Dermis blood vessel endothelial cell (primary cell): Measurements from ENCODE around the gene C2orf81. TPM values are rescaled to one million over a fixed set of nuclear protein-coding genes. Genes with fewer than 3 reads are reported as not detected.
"Not testable (repeated sequence)": the region's sequence is repeated elsewhere in the genome, so short reads cannot be mapped to it uniquely, and the experiment has no call there.

Source experiments
- DNase-seq: peaks from one replicate; pipeline ENCODE4 v3.0.0; 2010
- total RNA-seq: library from RNA; depleted of rRNA; stranded (reverse); fragments of >200 nt; gene quantifications from 2 replicates; pipeline ENCODE4 v1.2.3, GENCODE V29; 2014

C2orf81 gene
- total RNA-seq, 1 donor from 2014 or later: 0.17 TPM

DNA sequence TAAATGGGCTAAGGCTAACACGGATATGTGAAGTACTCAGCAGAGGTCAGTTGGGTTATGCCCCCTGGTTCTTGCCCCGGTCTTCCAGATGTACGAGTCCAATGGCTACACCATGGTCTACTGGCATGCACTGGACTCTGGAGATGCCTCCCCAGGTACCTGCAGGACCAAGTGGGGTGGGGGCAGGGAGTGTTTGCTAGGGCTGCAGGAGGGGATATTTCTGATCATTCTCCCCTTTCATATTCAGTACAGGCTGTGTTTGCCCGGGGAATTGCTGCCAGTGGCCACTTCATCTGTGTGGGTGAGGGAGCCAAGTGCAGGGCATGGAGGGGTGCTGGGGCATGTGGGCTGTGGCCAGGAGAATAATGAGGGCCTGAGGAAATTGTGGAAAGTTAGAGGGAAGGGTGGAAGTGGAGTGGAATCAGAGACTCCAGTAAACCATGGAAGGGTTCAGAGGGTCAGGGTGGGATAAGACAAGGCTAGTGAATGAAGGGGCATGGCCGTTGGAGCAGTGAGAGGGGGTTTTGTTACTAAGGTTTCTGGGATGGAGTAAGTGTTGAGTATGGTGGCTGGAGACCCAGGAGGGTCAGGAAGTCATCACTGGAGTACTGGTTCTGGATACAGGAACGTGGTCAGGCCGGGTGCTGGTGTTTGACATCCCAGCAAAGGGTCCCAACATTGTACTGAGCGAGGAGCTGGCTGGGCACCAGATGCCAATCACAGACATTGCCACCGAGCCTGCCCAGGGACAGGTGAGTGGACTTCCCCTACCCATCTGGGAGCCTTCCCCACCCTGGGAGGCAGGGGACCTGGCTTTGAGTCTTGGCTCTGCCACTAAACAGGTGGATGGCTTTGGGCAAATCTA is 2.0 kb upstream of the C2orf81 start:
- no peak for DNase-seq

DNA sequence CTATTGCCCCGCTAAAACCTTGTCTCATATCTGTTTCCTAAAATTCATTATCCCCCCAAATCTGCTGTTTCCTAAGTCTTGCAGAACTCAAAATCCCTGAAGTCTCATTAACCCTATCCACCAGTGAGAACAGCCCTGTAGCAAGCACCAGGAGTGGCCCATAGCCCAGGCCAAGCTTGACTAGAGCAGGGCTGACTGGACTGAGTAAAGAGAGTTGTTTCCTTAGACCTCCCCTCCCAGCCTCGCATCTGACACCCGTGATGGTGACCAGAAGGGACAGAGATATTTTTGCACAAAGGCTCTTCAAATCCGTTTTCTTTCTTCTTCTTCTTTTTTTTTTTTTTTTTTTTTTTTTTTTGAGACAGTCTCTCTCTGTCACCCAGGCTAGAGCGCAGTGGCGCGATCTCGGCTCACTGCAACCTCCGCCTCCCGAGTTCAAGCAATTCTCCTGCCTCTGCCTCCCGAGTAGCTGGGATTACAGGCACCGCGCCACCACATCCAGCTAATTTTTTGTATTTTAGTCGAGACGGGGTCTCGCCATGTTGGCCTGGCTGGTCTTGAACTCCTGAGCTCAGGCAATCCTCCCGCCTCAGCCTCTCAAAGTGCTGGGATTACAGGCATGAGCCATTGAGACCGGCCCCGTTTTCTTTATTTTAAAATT is 846 bp downstream of the C2orf81 start:
- not testable (repeated sequence) for DNase-seq

DNA sequence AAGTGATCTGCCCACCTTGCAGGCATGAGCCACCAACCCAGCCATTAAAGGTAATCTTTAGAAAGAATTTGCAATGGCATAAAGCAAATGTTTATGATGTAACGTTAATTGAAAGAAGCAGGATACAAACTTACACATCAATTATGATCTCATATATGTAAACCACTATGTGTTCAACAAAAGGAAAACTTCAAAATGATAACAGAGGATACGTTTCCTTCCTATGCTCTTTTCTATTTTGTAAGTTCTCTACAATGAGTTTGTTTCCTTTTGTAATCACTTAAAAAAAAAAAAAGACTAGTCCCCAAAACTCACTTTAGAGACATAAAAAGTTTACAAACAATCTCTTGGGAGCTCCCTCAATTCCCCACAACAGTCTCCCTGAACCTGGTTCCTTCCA is 1.4 kb downstream of the C2orf81 start:
- no peak for DNase-seq

DNA sequence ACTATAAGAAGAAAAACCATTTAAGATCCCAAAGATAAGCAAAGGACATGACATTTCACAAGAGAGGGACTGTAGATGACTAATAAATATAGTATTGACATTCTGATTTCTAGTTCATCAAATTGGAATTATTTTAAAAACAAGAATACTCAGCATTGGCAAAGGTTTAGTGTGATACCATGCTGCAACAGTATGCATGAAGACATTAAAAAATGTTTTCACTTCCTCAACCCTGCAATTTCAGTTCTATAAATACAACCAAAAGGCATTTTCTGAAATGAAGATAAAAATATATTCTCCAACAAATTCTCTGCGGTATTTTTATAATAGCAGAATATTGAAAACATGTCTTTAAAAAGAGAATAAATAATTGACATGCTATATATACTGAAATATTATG is 2.1 kb downstream of the C2orf81 start:
- DNase-seq: no peak

DNA sequence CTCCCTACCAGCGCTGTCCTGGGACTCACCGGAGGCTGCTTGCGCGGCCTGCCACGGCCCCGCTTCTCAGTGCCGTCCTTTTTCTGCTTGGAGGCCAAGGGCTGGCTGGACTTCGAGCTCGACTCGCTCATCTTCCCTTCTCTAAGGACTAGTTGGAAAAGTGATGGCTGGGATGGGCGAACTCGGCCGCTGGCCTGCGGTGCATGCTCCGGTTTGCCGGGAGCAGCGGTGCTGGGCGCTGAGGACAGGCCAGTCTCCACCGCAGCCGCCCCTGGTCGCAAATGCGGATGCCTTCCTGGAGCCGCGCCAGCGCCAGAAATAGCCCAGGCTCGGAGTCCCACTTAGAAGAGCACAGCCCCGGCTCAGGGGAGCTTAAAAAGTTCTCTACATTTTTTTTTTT is 3.1 kb downstream of the C2orf81 start:
- no peak for DNase-seq

DNA sequence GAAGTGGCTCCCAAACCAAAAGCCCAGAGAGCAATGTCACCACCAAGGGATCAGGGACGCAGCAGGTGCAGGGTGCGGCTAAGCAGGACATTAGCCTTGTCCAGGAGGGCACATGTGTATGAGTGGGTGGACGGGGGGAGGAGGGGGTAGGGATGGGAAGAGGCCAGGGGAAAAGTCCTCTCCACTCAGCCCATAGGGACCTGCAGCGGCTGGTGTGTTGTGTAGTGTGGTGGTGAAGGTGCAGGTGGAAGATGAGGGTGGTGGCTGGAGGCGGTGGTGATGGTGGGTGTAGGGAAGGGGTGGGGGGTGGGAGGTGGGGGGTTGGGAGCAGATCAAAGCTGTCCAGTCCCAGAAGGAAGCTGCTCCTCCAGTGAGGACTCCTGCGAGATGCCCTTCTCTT is 3.7 kb downstream of the C2orf81 start:
- no peak for DNase-seq

DNA sequence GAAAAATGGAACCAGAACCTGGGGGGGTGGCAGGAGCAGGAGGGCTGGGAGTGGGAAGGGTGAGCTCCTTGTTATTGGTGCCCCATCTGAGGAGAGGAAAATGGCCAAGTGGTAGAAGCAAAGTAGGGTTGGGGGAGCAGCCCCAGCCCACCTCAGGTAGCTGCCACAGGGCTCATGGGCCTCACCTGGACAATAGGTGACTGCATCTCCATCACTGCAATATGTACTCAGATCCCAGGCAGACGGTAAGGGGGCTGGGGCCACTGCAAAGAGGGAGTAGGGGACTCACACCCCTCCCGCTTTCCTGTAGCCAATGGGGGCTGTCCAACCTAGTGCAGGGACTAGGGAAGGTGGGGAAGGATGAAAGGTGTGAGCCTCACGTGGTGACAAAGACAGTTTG is 4.2 kb downstream of the C2orf81 start:
- no peak for DNase-seq

DNA sequence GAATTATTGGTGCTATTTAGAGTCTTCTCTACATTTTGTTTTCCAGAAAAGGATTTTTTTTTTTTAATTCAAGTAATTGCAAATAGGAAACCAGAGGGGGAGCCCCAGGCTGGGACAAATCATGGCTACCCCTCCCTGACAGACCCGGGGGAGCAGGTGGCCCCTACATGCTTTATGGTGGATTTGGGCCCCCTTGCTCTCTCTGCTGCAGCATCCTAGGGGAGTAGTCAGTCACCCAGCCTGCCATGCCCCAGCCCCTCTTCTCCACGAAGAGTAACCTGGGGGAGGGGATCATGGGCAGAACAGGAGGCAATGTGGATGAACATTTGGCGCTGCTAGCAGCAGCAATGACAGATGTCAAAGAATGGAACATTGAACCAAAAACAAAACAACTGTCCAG is 4.6 kb downstream of the C2orf81 start:
- DNase-seq: no peak

DNA sequence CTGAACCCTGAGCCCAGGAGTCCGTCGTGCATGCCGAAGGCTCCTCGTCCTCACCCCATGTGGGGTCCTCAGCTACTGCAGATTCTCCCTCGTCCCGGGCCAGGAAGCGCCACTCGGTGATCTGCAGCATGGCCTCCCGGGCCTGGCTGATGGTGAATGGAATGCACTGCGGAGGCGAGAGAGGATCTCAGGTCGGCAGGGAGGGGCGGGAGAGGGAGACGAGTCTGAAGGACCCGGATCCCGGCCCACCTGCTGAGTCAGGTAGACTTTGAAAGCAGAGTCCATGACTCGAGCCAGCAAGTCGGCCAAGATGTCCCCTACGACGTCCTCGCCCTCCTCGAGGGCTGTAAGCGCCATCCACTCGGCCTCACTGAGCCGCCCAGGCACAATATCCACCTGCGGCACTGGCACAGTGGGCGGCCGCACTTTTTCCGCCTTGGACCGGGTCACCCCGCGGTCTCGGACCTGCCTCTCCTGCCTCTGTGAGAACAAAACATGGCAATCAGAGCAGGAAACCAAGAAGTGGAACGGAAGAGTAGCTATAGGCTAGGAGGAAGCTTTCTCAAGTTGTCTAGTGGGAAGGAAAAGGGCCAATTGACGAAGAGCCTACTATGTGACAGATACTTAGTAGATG is 5.5 kb downstream of the C2orf81 start:
- DNase-seq: no peak

DNA sequence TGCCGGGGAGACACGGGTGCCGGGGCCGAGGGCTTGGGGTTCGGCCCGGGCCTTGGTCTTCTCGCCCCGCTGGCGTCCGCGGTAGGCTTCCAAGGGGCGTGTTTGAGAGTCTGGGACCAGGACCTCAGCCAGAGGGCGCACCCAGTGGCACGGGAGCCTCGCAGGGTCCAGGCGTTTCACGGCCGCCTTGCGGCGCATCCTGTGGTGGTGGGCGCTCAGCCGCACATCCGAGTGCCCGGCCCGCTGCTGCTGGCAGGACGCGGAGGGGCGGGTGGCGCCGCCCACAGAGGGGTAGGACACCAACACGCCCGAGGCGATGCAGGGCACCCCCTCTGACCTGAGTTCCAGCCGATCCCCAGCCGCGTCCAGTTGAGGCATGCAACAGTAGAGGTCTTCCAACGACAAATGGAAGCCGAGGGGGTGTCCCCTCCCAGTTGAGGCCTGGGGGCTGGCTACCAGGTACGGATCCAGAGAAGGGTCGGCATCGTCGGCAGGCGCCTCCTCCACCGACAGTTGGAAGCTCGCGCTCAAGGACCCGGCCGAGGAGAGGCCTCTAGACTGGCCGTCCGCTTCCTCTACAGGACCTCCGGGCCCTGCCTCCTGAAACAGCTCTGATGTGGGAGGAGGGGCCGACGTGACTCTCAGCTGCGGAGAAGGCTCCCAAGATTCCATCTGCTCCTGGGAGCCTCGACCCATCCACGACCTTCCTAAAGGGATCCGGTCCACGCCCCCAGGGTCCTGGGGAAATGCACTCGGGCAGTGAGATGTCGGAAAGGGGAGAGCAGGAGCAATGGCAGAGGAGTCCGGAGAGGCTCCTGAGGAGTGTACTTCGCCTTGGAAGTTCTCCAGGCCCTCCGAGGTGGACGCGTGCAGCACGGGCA is 6.3 kb downstream of the C2orf81 start:
- peak; percentile 33 for DNase-seq

DNA sequence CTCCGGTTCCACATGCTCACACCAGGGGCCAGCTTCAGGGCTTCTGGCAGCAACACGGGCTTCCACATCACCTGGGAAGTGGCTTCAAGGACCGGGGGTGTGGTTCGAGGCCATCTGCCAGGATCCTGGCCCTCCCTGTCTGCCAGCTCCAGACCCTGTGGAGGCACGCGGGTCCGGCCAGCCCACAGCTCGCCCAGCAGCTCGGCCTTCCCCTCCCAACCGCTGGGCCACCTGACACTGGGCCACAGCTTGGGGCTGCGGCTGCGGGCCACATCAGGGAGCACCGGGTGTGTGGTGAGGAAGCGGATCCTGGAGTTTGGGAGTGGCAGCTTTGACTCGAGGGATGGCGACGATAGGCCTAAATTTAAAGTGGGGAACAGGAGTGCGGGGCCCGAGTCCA is 7.0 kb downstream of the C2orf81 start:
- DNase-seq: no peak

DNA sequence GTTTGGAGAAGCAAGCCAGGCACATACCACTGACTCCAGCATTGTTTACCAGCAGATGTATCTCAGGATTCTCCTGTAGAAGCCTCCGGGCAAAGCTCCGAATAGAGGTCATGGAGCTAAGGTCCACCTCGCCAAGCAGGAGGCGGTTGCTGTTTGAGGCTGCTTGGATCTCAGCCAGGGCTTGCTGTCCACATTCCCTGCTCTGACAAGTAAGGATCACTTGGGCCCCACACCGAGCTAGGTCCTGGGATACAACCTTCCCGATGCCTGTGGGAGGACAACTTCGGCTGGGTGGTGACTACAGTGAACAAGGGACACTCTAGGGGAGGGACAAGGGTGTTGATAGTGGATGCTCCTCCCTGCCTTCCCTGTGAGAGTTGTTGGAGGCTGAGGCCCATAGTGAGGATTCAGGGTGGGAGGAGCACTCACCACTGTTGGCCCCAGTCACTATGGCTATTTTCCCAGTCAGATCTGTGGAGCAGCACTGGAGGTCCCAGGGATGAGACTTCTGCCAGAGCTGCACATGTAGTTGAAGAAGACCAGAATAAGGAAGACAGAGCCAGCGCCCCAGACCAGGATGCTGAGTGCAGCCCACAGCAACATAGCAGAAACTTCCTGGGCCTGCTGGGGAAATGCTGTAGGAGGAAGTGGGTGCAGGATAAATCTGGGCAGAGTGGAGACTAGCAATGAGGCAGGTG is 8.3 kb downstream of the C2orf81 start:
- DNase-seq: no peak

DNA sequence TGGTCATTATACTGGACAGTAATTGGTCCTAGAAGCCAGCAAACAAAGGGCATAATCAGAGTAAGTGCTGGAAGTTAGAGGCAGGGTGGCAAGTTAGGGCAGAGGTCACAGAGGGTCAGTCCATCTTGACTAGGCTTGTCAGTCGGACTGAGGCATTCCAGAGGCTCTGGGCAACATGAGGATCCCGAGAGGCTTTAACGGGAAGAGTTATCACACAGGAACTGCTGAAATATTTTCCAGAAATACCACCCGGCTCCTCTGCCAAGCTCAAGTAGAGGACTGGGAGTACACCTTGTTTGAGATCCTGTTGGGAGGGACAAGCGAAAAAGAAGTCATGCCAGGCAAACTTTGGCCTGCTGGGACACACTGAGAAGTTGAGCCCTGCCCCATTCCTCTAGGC is 13.7 kb downstream of the C2orf81 start:
- DNase-seq: no peak

DNA sequence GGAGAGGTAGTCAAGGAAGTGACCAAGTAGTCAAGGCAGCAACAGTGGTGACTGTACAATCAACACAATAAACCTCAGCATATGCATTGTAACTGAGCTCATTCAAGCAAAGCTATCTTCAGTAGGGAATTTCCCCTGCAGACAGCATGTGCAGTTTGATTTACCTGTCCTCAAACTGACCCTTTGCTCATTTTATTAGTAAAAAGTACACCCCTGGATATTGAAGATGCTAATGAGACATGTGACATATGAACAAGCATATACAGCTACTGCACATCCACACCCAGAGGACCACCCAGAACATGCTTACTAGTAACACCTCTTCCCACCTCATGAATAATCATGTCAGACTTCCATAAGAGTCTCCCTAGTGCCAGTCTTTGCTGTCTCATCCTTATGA is 15.4 kb downstream of the C2orf81 start:
- peak; percentile 44 for DNase-seq

DNA sequence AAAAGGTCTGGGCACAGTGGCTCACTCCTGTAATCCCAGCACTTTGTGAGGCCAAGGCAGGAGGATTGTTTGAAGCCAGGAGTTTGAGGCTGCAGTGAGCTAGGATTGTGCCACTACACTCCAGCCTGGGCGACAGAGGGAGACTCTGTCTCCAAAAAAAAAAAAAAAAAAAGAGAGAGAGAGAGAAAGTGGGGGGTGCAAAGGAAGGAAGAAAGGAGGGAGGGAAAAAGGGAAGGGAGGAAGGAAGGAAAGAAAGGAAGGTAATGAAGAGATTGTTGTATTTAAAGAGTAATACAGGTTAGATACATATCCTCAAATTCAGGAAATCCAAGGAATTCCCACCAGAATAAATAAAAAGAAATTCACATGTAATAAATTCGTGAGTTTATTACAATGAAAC is 19.5 kb downstream of the C2orf81 start:
- DNase-seq: no peak

DNA sequence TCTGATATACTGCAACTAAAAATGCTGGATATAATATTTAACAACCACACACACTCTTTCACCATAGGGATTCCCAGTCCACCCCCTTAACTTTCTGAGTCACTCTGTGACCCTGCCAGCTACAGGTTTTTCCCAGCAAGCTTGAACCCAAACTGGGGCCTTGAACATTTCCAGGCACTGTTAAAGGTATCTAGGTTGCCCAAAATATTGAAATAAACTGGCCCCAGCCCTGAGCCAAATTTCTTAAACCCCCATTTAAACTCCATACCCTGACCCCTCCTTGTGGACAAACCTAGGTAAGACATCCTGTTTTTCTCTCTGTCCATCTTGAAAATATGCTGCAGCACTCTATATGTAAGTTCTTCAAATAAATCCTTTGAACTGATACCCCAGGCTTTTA is 21.6 kb downstream of the C2orf81 start:
- peak; percentile 49 for DNase-seq

DNA sequence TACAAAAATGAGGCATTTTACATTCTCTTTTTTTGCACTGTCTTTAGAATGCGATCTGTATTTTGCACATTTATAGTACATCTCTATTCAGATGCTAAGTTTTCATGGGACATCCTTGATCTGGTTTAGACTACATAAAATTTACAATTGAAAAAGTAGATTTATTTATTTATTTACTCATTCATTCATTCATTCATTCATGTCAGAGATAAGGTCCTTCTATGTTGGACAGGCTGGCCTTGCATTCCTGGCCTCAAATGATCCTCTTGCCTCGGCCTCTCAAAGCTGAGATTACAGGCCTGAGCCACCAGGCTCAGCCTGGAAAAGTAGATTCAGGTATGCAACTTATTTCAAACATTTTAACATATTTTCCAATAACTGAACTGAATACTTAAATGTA is 25.3 kb downstream of the C2orf81 start:
- DNase-seq: no peak

DNA sequence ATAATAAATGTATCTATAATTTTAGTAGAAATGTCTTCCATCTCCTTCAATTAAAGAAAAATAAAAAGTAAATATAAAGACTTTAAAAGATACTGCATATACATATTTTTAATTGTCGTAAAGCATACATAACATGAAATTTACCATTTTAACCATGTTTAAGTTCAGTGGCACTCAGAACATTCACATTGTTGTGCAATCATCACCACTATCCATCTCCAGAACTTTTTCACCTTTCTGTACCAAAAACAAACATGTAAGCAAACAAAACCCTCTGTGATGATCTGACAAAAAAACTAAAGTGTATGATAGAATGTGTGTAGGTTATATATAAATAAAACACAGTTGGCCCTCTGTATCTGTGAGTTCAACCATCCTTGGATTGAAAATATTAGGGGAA is 27.9 kb downstream of the C2orf81 start:
- DNase-seq: no peak

DNA sequence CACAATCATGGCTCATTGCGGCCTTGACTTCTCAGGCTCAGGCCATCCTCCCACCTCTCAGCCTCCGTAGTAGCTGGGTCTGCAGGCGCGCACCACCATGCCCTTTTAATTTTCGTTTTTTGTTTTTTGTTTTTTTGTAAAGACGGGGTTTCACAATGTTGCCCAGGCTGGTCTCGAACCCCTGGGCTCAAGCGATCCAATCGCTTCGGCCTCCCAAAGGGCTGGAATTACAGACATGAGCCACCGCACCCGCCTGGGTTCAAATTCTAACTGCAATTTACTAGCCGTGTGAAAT is 29.0 kb downstream of the C2orf81 start:
- no peak for DNase-seq

DNA sequence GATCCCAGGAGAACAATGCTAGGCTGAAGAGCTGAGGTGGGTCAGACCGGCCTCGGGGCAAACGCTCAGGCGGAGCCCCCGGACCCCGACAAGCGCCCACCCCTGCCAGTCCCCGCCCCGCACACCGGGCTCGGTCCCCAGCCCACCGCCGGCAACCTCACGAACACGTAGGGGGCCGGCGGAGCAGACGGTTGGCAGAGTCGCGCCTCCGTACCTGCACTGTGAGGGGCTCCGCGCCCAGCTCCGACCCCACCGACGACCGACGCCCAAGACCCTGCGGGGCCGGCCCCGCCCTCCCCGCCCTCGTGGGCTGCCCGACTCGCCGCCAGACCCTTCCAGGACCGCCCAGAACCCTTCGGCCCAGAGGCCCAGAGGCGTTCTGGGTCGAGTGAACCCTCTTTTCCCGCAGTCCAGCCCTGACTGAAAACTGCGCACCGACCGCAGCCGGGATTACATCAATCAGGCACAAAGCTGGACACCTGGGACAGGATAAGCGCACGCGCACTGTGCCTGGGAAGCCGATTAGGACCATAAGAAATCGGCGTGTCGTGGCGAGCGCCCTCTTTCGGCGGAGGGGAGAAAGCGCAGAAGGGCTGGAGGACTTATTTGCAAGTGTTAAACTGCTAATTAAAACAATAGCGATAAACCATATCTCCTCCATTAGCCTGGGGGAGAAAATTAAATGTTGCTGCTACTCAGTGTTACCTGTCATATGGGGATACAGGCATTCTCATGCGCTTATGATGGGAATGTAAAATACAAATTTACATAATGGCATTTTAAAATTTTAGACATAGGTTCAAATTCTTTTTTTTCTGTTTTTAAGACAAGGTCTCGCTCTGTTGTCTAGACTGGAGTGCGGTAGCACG is 29.6 kb downstream of the C2orf81 start:
- DNase-seq: peak; percentile 95

DNA sequence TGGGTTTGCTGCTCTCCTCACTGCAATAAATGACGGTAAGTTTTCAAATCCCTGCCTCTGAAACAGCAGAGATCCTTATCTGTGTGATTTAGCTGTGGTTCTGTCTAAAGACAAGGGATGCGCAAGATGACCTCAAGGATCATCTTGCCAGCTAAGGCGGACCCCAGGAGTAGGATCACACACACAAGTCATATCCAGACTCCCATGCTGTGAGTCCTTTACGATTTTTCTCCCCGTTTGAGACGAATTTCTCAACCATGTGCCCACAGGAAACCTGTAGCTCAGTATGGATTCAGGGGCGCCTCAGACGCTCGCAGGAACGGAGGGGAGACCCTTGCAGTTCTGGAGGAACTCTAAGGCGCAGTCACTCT is 30.2 kb downstream of the C2orf81 start:
- DNase-seq: no peak

DNA sequence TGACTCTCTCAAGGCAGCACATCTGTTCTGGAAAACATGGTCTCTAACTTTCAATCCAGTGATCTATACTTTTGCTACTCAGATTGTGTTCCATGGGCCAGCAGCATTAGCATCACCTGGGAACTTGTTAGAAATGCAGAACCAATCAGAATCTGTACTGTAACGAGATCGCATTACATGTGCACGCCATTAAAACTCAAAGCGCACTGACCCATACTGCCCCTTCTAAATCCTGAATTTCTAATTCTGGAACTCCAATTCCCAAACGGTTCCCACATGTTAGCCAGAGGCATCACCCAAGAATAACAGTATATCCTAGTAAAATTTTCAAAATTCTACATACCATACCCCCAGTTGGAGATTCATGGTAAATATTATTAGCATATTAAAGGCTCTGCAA is 30.8 kb downstream of the C2orf81 start:
- DNase-seq: no peak
